ENCODE measurements around the gene CAMSAP2.

DNA sequence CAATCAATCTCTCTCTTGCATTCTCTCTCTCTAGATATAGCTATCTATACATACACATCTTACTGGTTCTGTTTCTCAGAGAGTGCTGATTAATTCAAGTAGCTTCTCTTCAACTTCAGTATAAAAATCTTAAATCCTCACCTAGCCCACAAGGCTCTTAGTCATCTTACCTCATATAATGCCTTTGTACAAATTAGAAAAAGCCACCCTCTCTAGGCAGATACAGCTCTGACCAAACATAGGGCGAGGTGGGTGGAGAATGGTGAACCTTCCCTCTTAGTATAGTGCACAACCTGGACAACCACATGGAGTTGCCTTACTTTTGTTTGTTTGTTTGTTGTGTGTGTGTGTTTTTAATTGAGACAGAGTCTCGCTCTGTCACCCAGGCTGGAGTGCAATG, 150.9 kb downstream of the CAMSAP2 start:
- TF ChIP-seq CTCF (IDR thresholded peaks at IDR 0.05): no peak
- TF ChIP-seq EP300 (IDR thresholded peaks at IDR 0.05): no peak
- no peak for TF ChIP-seq MYC (IDR thresholded peaks at IDR 0.05; ENCODE audit: borderline replicate concordance, low read length)
- TF ChIP-seq REST (IDR thresholded peaks at IDR 0.05): no peak
- TF ChIP-seq CEBPB (IDR thresholded peaks at IDR 0.05): no peak
- TF ChIP-seq POLR2A (IDR thresholded peaks at IDR 0.05; ENCODE audit: low read length): no peak
- no peak for TF ChIP-seq HDAC2 (IDR thresholded peaks at IDR 0.05)
- TF ChIP-seq USF2 (IDR thresholded peaks at IDR 0.05): no peak
- TF ChIP-seq CHD4 (IDR thresholded peaks at IDR 0.05; ENCODE audit: borderline replicate concordance): no peak
- no peak for TF ChIP-seq JUN (IDR thresholded peaks at IDR 0.05)

Data from A549 (cell line).